ENCODE results near the gene TGM2. TPM values are rescaled to one million over a fixed set of nuclear protein-coding genes. Genes with fewer than 3 reads are reported as not detected.

TGM2 gene
- total RNA-seq, 2 donors from 2014 or later = 0.23 to 0.38 TPM

DNA sequence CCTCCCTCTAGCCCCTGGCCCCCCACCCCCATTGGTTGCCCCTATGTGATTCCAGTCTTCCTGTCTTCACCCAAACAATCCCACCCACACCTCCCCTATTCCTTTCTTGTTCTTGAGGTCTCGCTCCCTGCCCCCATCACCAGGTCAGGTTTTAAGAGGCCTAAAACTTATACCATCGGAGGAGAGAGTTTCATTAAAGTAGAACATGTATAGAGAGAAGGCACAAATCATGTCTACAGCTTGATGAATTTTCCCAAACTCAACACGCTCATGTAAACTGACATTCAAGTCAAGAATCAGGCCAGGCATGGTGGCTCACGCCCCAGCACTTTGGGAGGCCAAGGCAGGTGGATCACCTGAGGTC, 44.5 kb downstream of the TGM2 start:
- H3K4me1 Mint-ChIP-seq (ENCODE audit: low read depth) = peaks cover 8% of the 10 kb centered on the region
- no peak for DNase-seq
- no peak overlapping the region for H3K4me3 Mint-ChIP-seq
- no peak for ATAC-seq (replicated peaks in 1 of 2)
- no peaks in the 10 kb centered on the region for H3K36me3 Mint-ChIP-seq (ENCODE audit: insufficient read depth in 2 of 2)
- H3K27ac Mint-ChIP-seq = no peak overlapping the region
- no peaks in the 10 kb centered on the region for H3K9me3 Mint-ChIP-seq
- no peaks in the 10 kb centered on the region for H3K27me3 Mint-ChIP-seq (ENCODE audit: low read depth)

GRCh38 chr20:38119446-38119845, 45.6 kb downstream of the TGM2 start:
- DNase-seq (no peak), ATAC-seq (replicated peaks in 1 of 2) (no peak)
- H3K4me1 Mint-ChIP-seq (ENCODE audit: low read depth) = peaks cover 8% of the 10 kb centered on the region
- H3K4me3 Mint-ChIP-seq = no peak overlapping the region
- H3K27me3 Mint-ChIP-seq (ENCODE audit: low read depth) = no peaks in the 10 kb centered on the region
- H3K36me3 Mint-ChIP-seq (ENCODE audit: insufficient read depth in 2 of 2) = no peaks in the 10 kb centered on the region
- no peaks in the 10 kb centered on the region for H3K9me3 Mint-ChIP-seq
- H3K27ac Mint-ChIP-seq = no peak overlapping the region

DNA sequence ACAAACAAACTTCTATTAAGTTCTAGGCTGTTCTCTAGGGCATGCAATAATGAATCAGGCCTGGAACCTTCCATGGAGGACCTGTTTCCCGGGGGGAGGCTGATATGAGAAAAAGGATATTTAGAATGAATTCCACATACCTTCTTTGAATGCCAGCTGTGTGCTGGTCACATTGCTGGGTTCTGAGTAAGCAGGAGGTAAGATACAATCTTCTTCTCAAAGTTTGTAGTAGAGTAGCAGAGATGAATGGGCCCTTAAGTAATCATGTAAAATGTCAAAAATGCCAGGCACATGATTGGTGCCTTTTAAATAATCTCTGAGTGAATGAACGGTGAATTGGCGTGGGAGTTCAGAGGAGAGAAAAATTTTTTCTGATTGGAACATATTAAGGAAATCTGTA, 47.4 kb downstream of the TGM2 start:
- Mint-ChIP-seq H3K27me3 (ENCODE audit: low read depth) (no peaks in the 10 kb centered on the region), H3K9me3 (no peaks in the 10 kb centered on the region), H3K36me3 (ENCODE audit: insufficient read depth in 2 of 2) (no peaks in the 10 kb centered on the region), H3K27ac (no peak overlapping the region), H3K4me3 (no peak overlapping the region), H3K4me1 (ENCODE audit: low read depth) (no peaks in the 10 kb centered on the region)
- ATAC-seq (replicated peaks in 1 of 2) (no peak), DNase-seq (no peak)

- no peaks in the 10 kb centered on the region for H3K36me3 Mint-ChIP-seq (ENCODE audit: insufficient read depth in 2 of 2)
- no peaks in the 10 kb centered on the region for H3K4me1 Mint-ChIP-seq (ENCODE audit: low read depth)
- ATAC-seq (replicated peaks in 1 of 2) = no peak
- no peaks in the 10 kb centered on the region for H3K9me3 Mint-ChIP-seq
- no peak for DNase-seq
- H3K27me3 Mint-ChIP-seq (ENCODE audit: low read depth) = no peaks in the 10 kb centered on the region
- no peak overlapping the region for H3K4me3 Mint-ChIP-seq
- H3K27ac Mint-ChIP-seq = no peak overlapping the region
Observed at GRCh38 chr20:38117205-38117604, 47.9 kb downstream of the TGM2 start.

DNA sequence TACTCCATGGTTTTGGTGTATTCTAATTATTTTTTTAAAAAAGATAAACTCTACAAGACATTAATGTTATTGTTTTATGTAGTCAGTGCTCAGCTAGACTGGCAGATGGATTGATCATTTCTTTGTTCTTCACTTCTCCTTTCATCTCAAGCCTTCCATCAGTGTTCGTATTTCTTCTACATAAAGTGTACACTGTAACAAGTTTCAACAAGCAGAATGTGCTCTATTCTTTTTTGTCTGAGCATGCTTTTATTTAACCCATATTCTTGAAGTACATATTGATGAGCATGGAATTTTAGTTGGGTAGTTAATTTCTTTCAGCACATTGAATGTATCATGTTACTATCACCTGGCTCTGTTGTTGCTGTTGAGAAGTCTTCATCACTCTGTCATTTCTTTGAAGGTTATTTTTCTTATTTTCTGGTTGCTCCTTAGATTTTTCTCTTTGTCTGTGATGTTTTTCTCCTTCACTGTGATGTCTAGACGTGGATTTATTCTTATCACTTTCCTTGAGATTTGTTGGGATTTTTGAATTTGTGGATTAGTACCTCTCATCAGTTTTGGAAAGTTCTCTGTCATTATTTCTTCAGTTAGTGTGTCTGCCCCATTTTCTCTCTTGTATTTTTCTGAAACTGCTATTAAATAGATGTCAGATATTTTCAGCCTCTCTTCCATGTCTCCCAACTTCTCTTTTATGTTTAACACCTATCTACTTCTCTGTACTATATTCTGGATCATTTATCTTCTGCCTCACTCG, 48.5 kb downstream of the TGM2 start:
- Mint-ChIP-seq H3K27ac (peak overlapping the region; percentile 26), H3K9me3 (no peaks in the 10 kb centered on the region), H3K36me3 (ENCODE audit: insufficient read depth in 2 of 2) (no peaks in the 10 kb centered on the region), H3K4me3 (no peak overlapping the region), H3K27me3 (ENCODE audit: low read depth) (no peaks in the 10 kb centered on the region), H3K4me1 (ENCODE audit: low read depth) (no peaks in the 10 kb centered on the region)
- DNase-seq (no peak), ATAC-seq (replicated peaks in 1 of 2) (no peak)

- Mint-ChIP-seq H3K27ac (no peak overlapping the region), H3K9me3 (no peaks in the 10 kb centered on the region), H3K27me3 (ENCODE audit: low read depth) (no peaks in the 10 kb centered on the region), H3K4me3 (no peak overlapping the region), H3K36me3 (ENCODE audit: insufficient read depth in 2 of 2) (no peaks in the 10 kb centered on the region), H3K4me1 (ENCODE audit: low read depth) (no peaks in the 10 kb centered on the region)
- ATAC-seq (replicated peaks in 1 of 2) (no peak), DNase-seq (no peak)
Observed at GRCh38 chr20:38115896-38116295, 49.2 kb downstream of the TGM2 start.

GRCh38 chr20:38115205-38115604, 49.9 kb downstream of the TGM2 start:
- Mint-ChIP-seq H3K36me3 (ENCODE audit: insufficient read depth in 2 of 2) (no peaks in the 10 kb centered on the region), H3K27ac (no peak overlapping the region), H3K27me3 (ENCODE audit: low read depth) (no peaks in the 10 kb centered on the region), H3K4me1 (ENCODE audit: low read depth) (no peaks in the 10 kb centered on the region), H3K9me3 (no peaks in the 10 kb centered on the region), H3K4me3 (no peak overlapping the region)
- DNase-seq = no peak
- ATAC-seq (replicated peaks in 1 of 2) = no peak

- DNase-seq (no peak), ATAC-seq (replicated peaks in 1 of 2) (no peak)
- Mint-ChIP-seq H3K27me3 (ENCODE audit: low read depth) (no peaks in the 10 kb centered on the region), H3K36me3 (ENCODE audit: insufficient read depth in 2 of 2) (no peaks in the 10 kb centered on the region), H3K9me3 (no peaks in the 10 kb centered on the region), H3K4me3 (no peak overlapping the region), H3K4me1 (ENCODE audit: low read depth) (no peaks in the 10 kb centered on the region), H3K27ac (no peak overlapping the region)
Observed at GRCh38 chr20:38114353-38114791, 50.7 kb downstream of the TGM2 start.

DNA sequence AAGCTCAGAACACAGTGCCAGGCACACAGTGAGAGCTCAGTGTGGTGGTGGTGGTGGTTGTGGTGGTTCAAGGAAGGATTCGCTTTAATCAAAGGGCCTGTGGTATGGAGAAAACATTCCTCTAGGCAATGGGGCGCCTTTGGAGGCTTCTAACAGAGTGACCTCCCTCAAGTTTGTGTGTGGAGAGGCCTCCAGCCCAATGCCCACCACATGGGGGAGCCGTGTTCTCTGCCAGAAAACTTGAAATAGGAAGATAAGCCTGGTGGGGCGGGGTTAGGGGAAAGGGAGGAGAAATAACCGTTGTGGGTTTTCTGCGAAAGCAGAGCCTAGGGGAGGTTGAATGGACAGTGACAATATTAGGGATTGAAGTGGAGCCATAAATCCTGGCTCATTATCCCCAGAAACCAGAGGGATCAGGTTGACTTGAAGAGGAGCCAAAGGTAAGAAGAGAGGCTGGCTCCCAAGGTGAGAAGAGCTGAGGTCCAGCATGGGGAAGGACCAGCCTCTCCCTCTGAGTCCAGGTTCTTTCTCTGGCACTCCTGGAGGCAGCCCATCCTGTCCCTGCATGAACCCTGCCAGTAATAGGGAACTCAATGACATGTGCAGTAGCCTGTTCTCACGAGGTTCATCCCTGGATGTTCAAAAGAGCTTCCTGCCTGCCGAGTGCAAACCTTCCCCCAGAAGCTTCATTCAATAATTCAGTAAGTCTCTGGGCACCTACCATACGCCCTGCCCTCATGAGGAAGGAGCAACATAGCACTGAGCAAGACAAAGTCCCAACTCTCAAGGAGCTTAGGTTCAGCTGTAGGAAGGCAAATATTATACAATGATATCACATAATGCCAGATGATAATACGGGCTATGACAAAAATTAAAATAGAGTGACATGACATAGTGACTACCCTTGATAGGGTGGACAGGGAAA, 51.4 kb downstream of the TGM2 start:
- H3K27me3 Mint-ChIP-seq (ENCODE audit: low read depth) = no peaks in the 10 kb centered on the region
- no peaks in the 10 kb centered on the region for H3K4me1 Mint-ChIP-seq (ENCODE audit: low read depth)
- DNase-seq = no peak
- no peaks in the 10 kb centered on the region for H3K36me3 Mint-ChIP-seq (ENCODE audit: insufficient read depth in 2 of 2)
- ATAC-seq (replicated peaks in 1 of 2) = no peak
- no peak overlapping the region for H3K4me3 Mint-ChIP-seq
- H3K27ac Mint-ChIP-seq = no peak overlapping the region
- no peaks in the 10 kb centered on the region for H3K9me3 Mint-ChIP-seq

GRCh38 chr20:38112930-38113294, 52.2 kb downstream of the TGM2 start:
- Mint-ChIP-seq H3K27ac (no peak overlapping the region), H3K4me3 (no peak overlapping the region), H3K4me1 (ENCODE audit: low read depth) (no peaks in the 10 kb centered on the region), H3K27me3 (ENCODE audit: low read depth) (no peaks in the 10 kb centered on the region), H3K9me3 (no peaks in the 10 kb centered on the region), H3K36me3 (ENCODE audit: insufficient read depth in 2 of 2) (no peaks in the 10 kb centered on the region)
- DNase-seq = no peak
- ATAC-seq (replicated peaks in 1 of 2) = no peak

DNA sequence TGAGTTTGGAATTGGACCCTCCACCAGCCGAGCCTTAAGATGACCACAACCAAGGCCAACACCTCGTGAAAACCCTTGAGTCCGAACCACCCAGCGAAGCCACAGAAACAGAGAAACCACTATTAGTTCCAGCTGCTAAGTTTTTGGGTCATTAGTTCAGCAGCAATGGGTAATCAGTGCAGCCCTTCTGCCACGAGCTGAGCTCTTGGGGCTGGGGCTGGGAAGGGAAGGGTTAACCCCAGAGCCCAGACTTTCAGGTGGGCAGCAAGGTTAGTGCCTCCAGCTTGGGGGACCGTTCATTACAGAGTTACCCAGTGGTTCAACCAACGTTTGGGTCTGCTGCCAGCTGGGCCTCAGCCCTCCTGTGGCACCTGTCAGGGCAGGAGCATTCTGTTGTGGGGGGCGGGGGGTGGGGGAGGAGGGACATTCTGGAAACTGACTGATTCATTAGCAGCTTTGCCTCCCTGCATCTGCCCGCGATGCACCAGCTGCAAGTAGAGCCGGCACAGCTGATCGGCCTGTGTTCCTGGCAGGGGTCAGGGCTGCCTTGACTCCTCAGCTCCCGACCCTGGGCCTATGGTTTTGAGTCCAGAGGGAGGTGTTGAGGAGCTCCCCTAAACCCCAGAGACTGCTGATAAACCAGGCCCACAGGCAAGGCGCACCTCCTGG, 52.7 kb downstream of the TGM2 start:
- Mint-ChIP-seq H3K36me3 (ENCODE audit: insufficient read depth in 2 of 2) (no peaks in the 10 kb centered on the region), H3K27me3 (ENCODE audit: low read depth) (no peaks in the 10 kb centered on the region), H3K4me1 (ENCODE audit: low read depth) (no peaks in the 10 kb centered on the region), H3K4me3 (no peak overlapping the region), H3K27ac (no peak overlapping the region), H3K9me3 (no peaks in the 10 kb centered on the region)
- ATAC-seq (replicated peaks in 1 of 2) = no peak
- DNase-seq = no peak

GRCh38 chr20:38111366-38112232, 53.5 kb downstream of the TGM2 start:
- Mint-ChIP-seq H3K9me3 (no peaks in the 10 kb centered on the region), H3K4me1 (ENCODE audit: low read depth) (no peaks in the 10 kb centered on the region), H3K36me3 (ENCODE audit: insufficient read depth in 2 of 2) (no peaks in the 10 kb centered on the region), H3K4me3 (no peak overlapping the region), H3K27me3 (ENCODE audit: low read depth) (no peaks in the 10 kb centered on the region), H3K27ac (no peak overlapping the region)
- ATAC-seq (replicated peaks in 1 of 2) = no peak
- DNase-seq = no peak
